PC-3 (cell line): ENCODE results near the gene MTCL1. TPM values are rescaled to one million over a fixed set of nuclear protein-coding genes. Genes with fewer than 3 reads are reported as not detected.

ENCODE experiments used
- ATAC-seq: fragments of 200-7000 bp; cut with Tn5 transposase; 2 replicates; pipeline ENCODE4 v1.9.1; 2020; ENCODE audit warnings: mild to moderate bottlenecking, moderate library complexity
- BruUV-seq: library from RNA; stranded (reverse); fragments of 400-500 nt; replicated peaks from 2 replicates; lab custom pipeline; 2021; lab: Mats Ljungman, UMichigan
- CTCF ChIA-PET: fragments of 300-600 bp; sonication (Branson Sonifier 250); formaldehyde crosslinking; loops from one replicate; lab custom pipeline; 2022; ENCODE audit warnings: antibody characterized with exemption; lab: Charles Lee
- POLR2A ChIA-PET: fragments of 300-600 bp; sonication (Branson Sonifier 250); formaldehyde crosslinking; loops from one replicate; lab custom pipeline; 2022; ENCODE audit warnings: antibody characterized with exemption; ENCODE audit not compliant: unreplicated experiment; lab: Charles Lee
- DNase-seq: peaks from one replicate; pipeline ENCODE4 v3.0.0-alpha.2; 2015
- H2AFZ ChIP-seq: fragments of 300-600 bp; sonication (generic); 2 replicates; pipeline ENCODE4 v1.6.0; 2016; ENCODE audit warnings: antibody characterized with exemption, low read length
- H3F3A ChIP-seq: fragments of 300-600 bp; sonication (generic); one replicate; pipeline ENCODE4 v1.6.0; 2017; ENCODE audit warnings: antibody characterized with exemption, low read length, control low read depth, mild to moderate bottlenecking; ENCODE audit not compliant: unreplicated experiment
- H3K27ac ChIP-seq: fragments of 300-600 bp; sonication (generic); 2 replicates; pipeline ENCODE4 v1.5.1; 2016; ENCODE audit warnings: mild to moderate bottlenecking, low read length
- H3K27me3 ChIP-seq: fragments of 300-600 bp; sonication (generic); 2 replicates; pipeline ENCODE4 v1.6.1; 2016; ENCODE audit warnings: low read length, mixed read lengths
- H3K36me3 ChIP-seq: fragments of 300-600 bp; sonication (generic); 2 replicates; pipeline ENCODE4 v1.6.1; 2016; ENCODE audit warnings: low read depth, mixed run types, low read length, mixed read lengths
- H3K4me1 ChIP-seq: fragments of 300-600 bp; sonication (generic); 2 replicates; pipeline ENCODE4 v1.5.1; 2016; ENCODE audit warnings: low read length; ENCODE audit not compliant: insufficient read depth
- H3K4me2 ChIP-seq: fragments of 300-600 bp; sonication (generic); 2 replicates; pipeline ENCODE4 v1.6.0; 2016; ENCODE audit warnings: low read length
- H3K4me3 ChIP-seq: fragments of 300-600 bp; sonication (generic); 2 replicates; pipeline ENCODE4 v1.5.1; 2016; ENCODE audit warnings: mild to moderate bottlenecking, low read length, mixed read lengths
- H3K79me2 ChIP-seq: fragments of 300-600 bp; sonication (generic); 2 replicates; pipeline ENCODE4 v1.6.1; 2017; ENCODE audit warnings: low read length, mixed read lengths
- H3K9ac ChIP-seq: fragments of 300-600 bp; sonication (generic); 2 replicates; pipeline ENCODE4 v1.6.0; 2016; ENCODE audit warnings: mild to moderate bottlenecking, low read length
- H3K9me2 ChIP-seq: fragments of 300-600 bp; sonication (generic); replicated peaks from 2 replicates; pipeline ENCODE4 v1.6.1; 2016; ENCODE audit warnings: mixed run types, low read length, mixed read lengths
- H3K9me3 ChIP-seq: fragments of 300-600 bp; sonication (generic); 2 replicates; pipeline ENCODE4 v1.6.1; 2016; ENCODE audit warnings: low read length, mixed read lengths
- H4K20me1 ChIP-seq: fragments of 300-600 bp; sonication (generic); 2 replicates; pipeline ENCODE4 v1.6.1; 2016; ENCODE audit warnings: low read length, mixed read lengths
- EZH2 ChIP-seq: fragments of 300-600 bp; sonication (generic); IDR thresholded peaks from one replicate; pipeline ENCODE4 v1.6.1; 2017; ENCODE audit warnings: antibody characterized with exemption, mild to moderate bottlenecking, low read length; ENCODE audit not compliant: unreplicated experiment
- EZH2phosphoT487 ChIP-seq: fragments of 300-600 bp; sonication (generic); IDR thresholded peaks from 2 replicates; pipeline ENCODE4 v1.6.1; 2018; ENCODE audit warnings: mild to moderate bottlenecking, antibody characterized with exemption, low read length, borderline replicate concordance
- intact Hi-C: fragments of 100-400 bp; cut with micrococcal nuclease; formaldehyde crosslinking; loops from 2 replicates; pipeline ENCODE4 v1.9.0; 2023
- total RNA-seq: library from RNA; depleted of rRNA; stranded (reverse); fragments of >200 nt; gene quantifications from 2 replicates; pipeline ENCODE4 v1.2.3, GENCODE V29; 2014
- TF ChIP-seq, protein P1 (sequence below): fragments of 300-600 bp; sonication (generic); conservative IDR thresholded peaks from 2 replicates; pipeline ENCODE4 v1.5.1; 2017; ENCODE audit warnings: antibody characterized with exemption, low read depth, mild to moderate bottlenecking, low read length

MTCL1 gene
- total RNA-seq, 1 experiment from 2014 or later: 33.1 TPM

DNA sequence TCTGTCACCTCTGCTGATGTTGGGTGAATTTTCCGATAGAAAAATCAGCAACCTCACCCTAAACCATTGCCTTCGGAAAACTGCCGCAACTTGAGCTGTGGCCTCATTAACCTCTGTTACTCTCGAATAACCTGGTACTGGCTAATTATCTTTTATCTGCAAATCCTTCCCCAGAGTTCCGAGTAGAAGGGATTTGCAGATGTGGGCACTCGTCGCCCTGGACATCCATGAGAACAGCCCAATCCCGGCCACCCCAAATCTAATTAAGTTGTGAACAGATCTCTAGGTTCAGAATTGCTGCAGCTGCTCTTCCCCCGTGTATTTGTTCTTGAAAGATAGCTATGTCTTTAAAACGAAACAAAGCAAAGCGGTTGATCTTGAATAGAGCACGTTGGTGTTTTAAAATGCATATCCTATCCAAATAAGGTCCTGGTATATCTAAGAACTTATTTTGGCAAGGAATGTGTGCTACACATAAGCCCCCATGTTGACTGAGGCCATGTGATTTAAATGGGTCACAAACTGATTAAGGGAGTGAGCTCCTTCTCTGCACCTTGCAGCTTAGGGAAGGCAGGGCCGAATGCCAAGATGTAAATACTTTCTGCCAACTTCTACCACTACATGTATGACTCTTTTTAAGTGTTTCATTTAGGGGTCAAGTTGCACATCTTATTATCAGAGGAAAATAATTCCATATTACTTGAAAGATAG lies 88.2 kb downstream of the MTCL1 start:
- peak overlapping the region; percentile 12; the same call in 1 of the 2 replicates for H3K9ac ChIP-seq
- H3K4me1 ChIP-seq: peaks cover 53% of the 10 kb centered on the region
- H3K9me3 ChIP-seq: no peaks in the 10 kb centered on the region
- peaks cover 11% of the 10 kb centered on the region; the same call in 1 of the 2 replicates for H3K36me3 ChIP-seq
- H3F3A ChIP-seq: peaks cover 4% of the 10 kb centered on the region
- DNase-seq (peak; percentile 37), ATAC-seq (0 out of 2 replicates have a peak, but pooled peaks have one; percentile 1)
- no peaks in the 10 kb centered on the region for H3K9me2 ChIP-seq
- H4K20me1 ChIP-seq: no peaks in the 10 kb centered on the region
- ChIA-PET CTCF (no interaction called here), POLR2A (no interaction called here)
- no peak overlapping the region for H2AFZ ChIP-seq
- no TSS peak for BruUV-seq
- H3K27me3 ChIP-seq: no peaks in the 10 kb centered on the region
- H3K79me2 ChIP-seq: no peaks in the 10 kb centered on the region
- intact Hi-C loops: no loop called here
- TF ChIP-seq EZH2phosphoT487: no peak
- TF ChIP-seq, protein P1, sequence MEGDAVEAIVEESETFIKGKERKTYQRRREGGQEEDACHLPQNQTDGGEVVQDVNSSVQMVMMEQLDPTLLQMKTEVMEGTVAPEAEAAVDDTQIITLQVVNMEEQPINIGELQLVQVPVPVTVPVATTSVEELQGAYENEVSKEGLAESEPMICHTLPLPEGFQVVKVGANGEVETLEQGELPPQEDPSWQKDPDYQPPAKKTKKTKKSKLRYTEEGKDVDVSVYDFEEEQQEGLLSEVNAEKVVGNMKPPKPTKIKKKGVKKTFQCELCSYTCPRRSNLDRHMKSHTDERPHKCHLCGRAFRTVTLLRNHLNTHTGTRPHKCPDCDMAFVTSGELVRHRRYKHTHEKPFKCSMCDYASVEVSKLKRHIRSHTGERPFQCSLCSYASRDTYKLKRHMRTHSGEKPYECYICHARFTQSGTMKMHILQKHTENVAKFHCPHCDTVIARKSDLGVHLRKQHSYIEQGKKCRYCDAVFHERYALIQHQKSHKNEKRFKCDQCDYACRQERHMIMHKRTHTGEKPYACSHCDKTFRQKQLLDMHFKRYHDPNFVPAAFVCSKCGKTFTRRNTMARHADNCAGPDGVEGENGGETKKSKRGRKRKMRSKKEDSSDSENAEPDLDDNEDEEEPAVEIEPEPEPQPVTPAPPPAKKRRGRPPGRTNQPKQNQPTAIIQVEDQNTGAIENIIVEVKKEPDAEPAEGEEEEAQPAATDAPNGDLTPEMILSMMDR: no peak
- no peak for TF ChIP-seq EZH2
- no peak overlapping the region for H3K4me3 ChIP-seq
- peak overlapping the region; percentile 81 for H3K27ac ChIP-seq
- H3K4me2 ChIP-seq: peak overlapping the region; percentile 47; the same call in 1 of the 2 replicates

DNA sequence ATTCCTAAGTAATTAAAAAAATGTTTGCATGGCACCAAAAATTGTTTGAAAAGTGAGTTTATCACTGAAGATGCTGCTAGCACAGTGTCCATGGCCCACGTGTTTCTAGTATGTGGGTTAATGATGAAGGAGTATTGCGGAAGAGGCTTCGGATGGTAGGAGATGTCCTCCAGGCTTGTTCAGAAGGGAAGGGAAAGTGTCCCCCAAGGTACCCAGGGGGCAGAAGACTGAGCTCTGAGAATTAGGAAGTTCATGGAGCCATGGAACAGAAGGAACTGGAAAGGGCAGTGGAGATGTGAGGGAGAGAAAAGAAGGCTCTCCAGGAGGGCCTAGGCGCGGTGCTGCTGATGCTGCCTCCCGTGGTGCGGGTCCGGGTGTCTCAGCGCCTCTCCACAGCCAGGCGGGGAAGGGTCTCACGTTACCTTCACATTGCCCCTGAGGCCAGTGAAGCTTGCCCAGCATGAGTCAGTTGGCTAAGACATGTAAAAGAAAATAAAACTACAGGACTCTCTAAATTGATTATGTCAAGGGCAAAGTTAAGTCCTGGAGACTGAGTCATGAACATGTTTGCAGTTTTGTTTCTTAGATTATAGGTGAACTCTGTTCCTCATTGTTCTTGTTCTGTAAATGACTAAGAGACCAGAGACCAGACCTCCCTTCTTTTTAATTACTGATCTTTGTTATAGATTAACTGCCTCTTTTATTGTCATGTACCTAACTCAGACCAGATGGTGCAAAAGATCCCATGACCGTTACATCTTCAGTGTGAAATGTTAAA lies 89.0 kb downstream of the MTCL1 start:
- intact Hi-C loops: no loop called here
- peak overlapping the region; percentile 29 for H3K9ac ChIP-seq
- no peaks in the 10 kb centered on the region for H3K9me2 ChIP-seq
- no peak overlapping the region for H3K4me3 ChIP-seq
- BruUV-seq: no TSS peak
- TF ChIP-seq EZH2: no peak
- H3K9me3 ChIP-seq: no peaks in the 10 kb centered on the region
- CTCF ChIA-PET: interaction anchor here (0.5 to 1.2 kb wide), 3 partner anchors 69 to 102 kb away, joined by 3 to 4 read pairs (median 3); no protein-coding TSS in a partner anchor
- peaks cover 10% of the 10 kb centered on the region; the same call in 1 of the 2 replicates for H3K36me3 ChIP-seq
- peaks cover 4% of the 10 kb centered on the region for H3F3A ChIP-seq
- no peak overlapping the region for H2AFZ ChIP-seq
- H3K79me2 ChIP-seq: no peaks in the 10 kb centered on the region
- peak overlapping the region; percentile 81 for H3K27ac ChIP-seq
- ATAC-seq: peak; percentile 47
- no peaks in the 10 kb centered on the region for H3K27me3 ChIP-seq
- peak overlapping the region; percentile 47 for H3K4me2 ChIP-seq
- no peaks in the 10 kb centered on the region for H4K20me1 ChIP-seq
- DNase-seq: peak; percentile 81
- H3K4me1 ChIP-seq: peaks cover 61% of the 10 kb centered on the region
- POLR2A ChIA-PET: no interaction called here

DNA sequence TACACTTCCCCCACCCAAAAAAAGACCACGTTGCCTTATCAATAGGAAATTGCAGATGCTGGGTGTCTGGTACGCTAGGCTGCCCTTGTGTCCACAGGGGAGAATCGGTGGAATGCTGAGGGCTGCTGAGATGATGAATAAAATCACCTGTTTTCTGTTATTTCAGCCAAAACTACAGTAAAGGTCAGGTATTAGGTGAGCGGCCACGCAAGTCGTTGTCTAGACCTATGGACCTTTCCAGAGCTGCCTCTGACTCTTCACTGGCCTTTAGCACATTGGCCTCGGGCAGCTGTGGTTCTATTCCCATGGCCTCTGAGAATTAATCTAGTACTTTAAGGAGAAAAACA lies 89.6 kb downstream of the MTCL1 start:
- ChIA-PET CTCF (interaction anchor here (0.6 to 1.2 kb wide), 2 partner anchors 70 to 87 kb away, joined by 3 to 4 read pairs; no protein-coding TSS in a partner anchor), POLR2A (no interaction called here)
- no peaks in the 10 kb centered on the region for H3K9me2 ChIP-seq
- peaks cover 11% of the 10 kb centered on the region; the same call in 1 of the 2 replicates for H3K36me3 ChIP-seq
- H3K27ac ChIP-seq: peak overlapping the region; percentile 81
- TF ChIP-seq EZH2phosphoT487 (no peak), EZH2 (no peak)
- TF ChIP-seq, protein P1: no peak
- H3K79me2 ChIP-seq: no peaks in the 10 kb centered on the region
- no peaks in the 10 kb centered on the region for H3K9me3 ChIP-seq
- peak overlapping the region; percentile 29 for H3K9ac ChIP-seq
- no peak for ATAC-seq
- H3F3A ChIP-seq: peaks cover 9% of the 10 kb centered on the region
- H3K4me1 ChIP-seq: peaks cover 66% of the 10 kb centered on the region
- DNase-seq: no peak
- H3K4me2 ChIP-seq: peak overlapping the region; percentile 47
- H2AFZ ChIP-seq: no peak overlapping the region
- BruUV-seq: no TSS peak
- intact Hi-C loops: loop anchor here (5.0 kb wide), 1 partner anchor 152 kb away; no protein-coding TSS in a partner anchor
- H4K20me1 ChIP-seq: no peaks in the 10 kb centered on the region
- H3K4me3 ChIP-seq: no peak overlapping the region
- H3K27me3 ChIP-seq: no peaks in the 10 kb centered on the region
